Kidney epithelial cell (primary cell): ENCODE results near the gene MIPOL1. TPM values are rescaled to one million over a fixed set of nuclear protein-coding genes. Genes with fewer than 3 reads are reported as not detected.
"Not testable (repeated sequence)": the region's sequence is repeated elsewhere in the genome, so short reads cannot be mapped to it uniquely, and the experiment has no call there.

Experiments
- DNase-seq: peaks from one replicate; pipeline ENCODE4 v3.0.0-alpha.2; 2010; ENCODE audit warnings: low read depth
- H3K27me3 ChIP-seq: 2 replicates; pipeline ENCODE4 v1.6.0; 2011; ENCODE audit warnings: low read length; ENCODE audit not compliant: control insufficient read depth, insufficient read depth
- H3K36me3 ChIP-seq: 2 replicates; pipeline ENCODE4 v1.5.1; 2011; ENCODE audit warnings: low read length; ENCODE audit not compliant: control insufficient read depth, insufficient read depth
- H3K4me3 ChIP-seq: 2 replicates; pipeline ENCODE4 v1.5.1; 2011; ENCODE audit warnings: low read depth, mild to moderate bottlenecking, control low read depth, low read length
- total RNA-seq: library from RNA; depleted of rRNA; stranded (reverse); fragments of >200 nt; gene quantifications from 2 replicates; pipeline ENCODE4 v1.2.3, GENCODE V29; 2015
- TF ChIP-seq, protein P1 (sequence below): IDR thresholded peaks from 2 replicates; pipeline ENCODE4 v1.5.1; 2011; ENCODE audit warnings: mild to moderate bottlenecking, moderate library complexity, low read length, control low read depth, inconsistent platforms; ENCODE audit not compliant: insufficient read depth, poor library complexity, severe bottlenecking

Gene MIPOL1
- total RNA-seq, 1 donor from 2014 or later = 7.1 TPM

GRCh38 chr14:37320106-37320505 lies 122.4 kb downstream of the MIPOL1 start:
- no peaks in the 10 kb centered on the region for H3K36me3 ChIP-seq
- no peaks in the 10 kb centered on the region for H3K27me3 ChIP-seq
- DNase-seq = no peak
- no peak overlapping the region for H3K4me3 ChIP-seq
- TF ChIP-seq, protein P1, sequence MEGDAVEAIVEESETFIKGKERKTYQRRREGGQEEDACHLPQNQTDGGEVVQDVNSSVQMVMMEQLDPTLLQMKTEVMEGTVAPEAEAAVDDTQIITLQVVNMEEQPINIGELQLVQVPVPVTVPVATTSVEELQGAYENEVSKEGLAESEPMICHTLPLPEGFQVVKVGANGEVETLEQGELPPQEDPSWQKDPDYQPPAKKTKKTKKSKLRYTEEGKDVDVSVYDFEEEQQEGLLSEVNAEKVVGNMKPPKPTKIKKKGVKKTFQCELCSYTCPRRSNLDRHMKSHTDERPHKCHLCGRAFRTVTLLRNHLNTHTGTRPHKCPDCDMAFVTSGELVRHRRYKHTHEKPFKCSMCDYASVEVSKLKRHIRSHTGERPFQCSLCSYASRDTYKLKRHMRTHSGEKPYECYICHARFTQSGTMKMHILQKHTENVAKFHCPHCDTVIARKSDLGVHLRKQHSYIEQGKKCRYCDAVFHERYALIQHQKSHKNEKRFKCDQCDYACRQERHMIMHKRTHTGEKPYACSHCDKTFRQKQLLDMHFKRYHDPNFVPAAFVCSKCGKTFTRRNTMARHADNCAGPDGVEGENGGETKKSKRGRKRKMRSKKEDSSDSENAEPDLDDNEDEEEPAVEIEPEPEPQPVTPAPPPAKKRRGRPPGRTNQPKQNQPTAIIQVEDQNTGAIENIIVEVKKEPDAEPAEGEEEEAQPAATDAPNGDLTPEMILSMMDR = no peak

DNA sequence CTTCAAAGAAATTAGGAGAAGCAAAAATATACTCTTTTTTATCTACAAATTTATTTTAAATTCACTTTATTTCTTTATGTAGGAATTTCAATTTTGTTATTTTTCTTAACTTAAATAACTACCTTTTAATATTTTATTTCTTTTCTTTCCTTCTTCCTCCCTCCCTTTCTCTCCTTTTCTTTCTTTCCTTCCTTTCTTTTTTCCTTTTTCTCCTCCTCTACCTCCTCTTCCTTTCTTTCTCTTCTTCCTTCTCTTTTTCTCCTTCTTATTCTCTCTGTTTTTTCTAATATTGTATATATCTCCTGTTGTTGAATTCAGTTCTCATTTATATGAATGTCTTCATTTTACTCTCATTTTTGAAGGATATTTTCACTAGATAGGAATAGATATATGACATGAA lies 127.6 kb downstream of the MIPOL1 start:
- TF ChIP-seq, protein P1 = no peak
- no peak for DNase-seq
- H3K27me3 ChIP-seq = no peaks in the 10 kb centered on the region
- H3K36me3 ChIP-seq = no peaks in the 10 kb centered on the region
- no peak overlapping the region for H3K4me3 ChIP-seq

DNA sequence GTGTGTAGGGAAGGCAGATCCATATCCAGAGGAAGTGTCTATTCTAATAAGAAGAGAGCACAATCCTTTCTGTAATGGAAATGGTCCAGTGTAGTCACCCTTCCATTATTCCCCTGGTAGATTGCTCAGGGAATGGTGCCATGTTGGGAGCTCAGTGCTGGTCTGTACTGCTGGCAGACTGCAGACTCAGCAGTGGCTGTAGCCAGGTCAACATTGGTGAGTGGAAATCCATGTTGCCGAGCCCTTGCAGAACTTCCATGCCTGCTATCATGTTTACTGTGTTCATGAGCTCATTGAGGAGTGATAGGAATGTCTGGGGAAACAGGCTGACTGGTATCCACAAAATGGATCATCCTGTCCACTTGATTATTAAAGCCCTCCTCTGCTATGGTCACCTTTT lies 128.7 kb downstream of the MIPOL1 start:
- TF ChIP-seq, protein P1 = no peak
- Histone ChIP-seq H3K36me3 (no peaks in the 10 kb centered on the region), H3K27me3 (no peaks in the 10 kb centered on the region), H3K4me3 (no peak overlapping the region)
- DNase-seq = no peak

DNA sequence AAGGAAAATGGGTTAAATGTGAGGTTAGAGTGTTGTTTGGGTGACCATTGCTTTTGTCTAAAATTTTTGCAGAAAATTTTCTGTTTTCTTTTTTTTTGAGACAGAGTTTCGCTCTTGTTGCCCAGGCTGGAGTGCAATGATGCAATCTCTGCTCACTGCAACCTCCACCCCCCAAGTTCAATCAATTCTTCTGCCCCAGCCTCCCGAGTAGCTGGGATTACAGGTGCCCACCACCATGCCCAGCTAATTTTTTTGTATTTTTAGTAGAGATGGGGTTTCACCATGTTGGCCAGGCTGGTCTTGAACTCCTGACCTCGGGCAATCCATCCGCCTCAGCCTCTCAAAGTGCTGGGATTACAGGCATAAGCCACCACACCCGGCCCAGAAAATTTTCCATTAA lies 130.2 kb downstream of the MIPOL1 start:
- not testable (repeated sequence) for DNase-seq, H3K36me3 ChIP-seq, H3K27me3 ChIP-seq, H3K4me3 ChIP-seq

DNA sequence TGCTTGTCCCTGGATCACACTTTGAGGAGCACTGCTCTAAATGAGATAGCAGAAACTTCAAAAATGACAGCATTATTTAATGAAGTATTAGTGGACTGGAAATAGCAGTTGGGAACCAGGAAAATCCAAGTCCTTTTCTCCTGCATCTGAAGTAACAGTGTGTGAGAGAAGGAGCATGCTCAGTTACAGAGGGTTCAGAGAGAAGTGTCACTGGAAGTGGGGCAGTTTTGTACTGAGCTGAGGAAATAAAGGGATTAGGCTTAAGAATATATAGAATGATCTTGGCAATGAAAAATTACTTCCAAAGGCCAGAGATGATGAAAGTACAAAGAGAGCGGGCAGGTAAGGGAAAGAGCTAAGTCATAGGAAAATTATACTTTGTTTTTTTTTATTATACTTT lies 130.9 kb downstream of the MIPOL1 start:
- Histone ChIP-seq H3K36me3 (no peaks in the 10 kb centered on the region), H3K27me3 (no peaks in the 10 kb centered on the region), H3K4me3 (no peak overlapping the region)
- TF ChIP-seq, protein P1 = no peak
- no peak for DNase-seq

- no peak for DNase-seq
- no peaks in the 10 kb centered on the region for H3K36me3 ChIP-seq
- no peak overlapping the region for H3K4me3 ChIP-seq
- TF ChIP-seq, protein P1 = no peak
- H3K27me3 ChIP-seq = no peaks in the 10 kb centered on the region
These were observed 131.7 kb downstream of the MIPOL1 start for GRCh38 chr14:37329189-37330001.
